T1000 (cell line): ENCODE data around the gene RAD51B.
"Not testable (repeated sequence)": the region's sequence is repeated elsewhere in the genome, so short reads cannot be mapped to it uniquely, and the experiment has no call there.

Experiments used
- DNase-seq: peaks from one replicate; lab custom pipeline; 2025; ENCODE audit warnings: mixed read lengths; lab: John Stamatoyannopoulos, UW

The RAD51B gene

GRCh38 chr14:68112442-68112841, 292.9 kb downstream of the RAD51B start:
- DNase-seq, result no peak

- no peak for DNase-seq
These were observed 293.9 kb downstream of the RAD51B start for GRCh38 chr14:68113343-68113930.

DNA sequence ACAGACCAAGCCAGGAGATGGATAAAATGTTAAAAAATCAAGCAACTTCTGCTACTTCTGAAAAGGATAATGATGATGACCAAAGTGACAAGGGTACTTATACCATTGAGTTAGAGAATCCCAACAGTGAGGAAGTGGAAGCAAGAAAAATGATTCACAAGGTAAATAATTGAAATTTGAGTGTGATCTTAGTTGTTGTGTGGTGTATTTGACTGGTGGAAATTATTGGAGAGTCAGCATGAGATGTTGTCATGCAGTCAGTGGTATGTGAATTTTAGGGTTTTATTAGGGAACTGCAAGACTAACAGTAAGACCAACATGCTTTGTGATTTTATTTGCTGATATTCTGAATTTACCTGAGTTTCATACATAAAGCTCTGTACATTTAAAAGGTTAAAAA, 296.4 kb downstream of the RAD51B start:
- DNase-seq, result not testable (repeated sequence)

DNA sequence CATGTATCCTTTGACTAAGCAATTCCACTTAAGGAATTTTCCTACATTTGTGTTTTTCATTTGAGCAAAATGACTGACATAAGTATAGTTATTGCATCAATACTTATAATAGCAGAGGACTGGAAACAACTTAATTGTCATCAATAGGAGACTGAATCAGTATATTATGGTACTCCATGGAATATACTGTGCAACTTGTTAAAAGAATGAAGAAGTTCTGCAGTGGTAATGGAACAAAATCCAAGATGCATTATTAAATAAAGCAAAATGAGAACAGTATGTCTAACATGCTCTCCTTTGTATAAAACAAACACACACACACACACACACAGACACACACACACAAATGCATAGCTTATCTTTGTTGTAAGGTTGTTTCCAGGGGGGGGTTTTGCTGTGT, 303.1 kb downstream of the RAD51B start:
- no peak for DNase-seq

DNA sequence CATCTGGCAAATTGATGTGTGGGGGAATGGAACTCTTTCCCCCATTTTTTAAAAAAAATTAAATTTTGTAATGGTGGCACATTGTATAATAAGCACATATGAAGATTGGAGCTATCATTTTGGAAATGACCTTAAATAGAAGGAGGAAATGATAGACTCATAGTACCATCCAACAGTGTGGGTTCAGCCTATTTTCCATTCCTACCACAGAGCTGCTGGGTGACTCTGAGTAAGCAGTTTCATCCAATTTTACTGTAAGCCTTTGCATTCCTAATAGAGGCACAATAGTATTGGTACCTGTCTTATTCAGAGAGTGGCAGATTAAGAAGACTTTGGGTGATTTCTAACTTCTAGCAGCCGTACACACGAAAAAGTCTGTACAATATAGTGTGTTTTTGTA, 304.5 kb downstream of the RAD51B start:
- DNase-seq, result no peak

DNA sequence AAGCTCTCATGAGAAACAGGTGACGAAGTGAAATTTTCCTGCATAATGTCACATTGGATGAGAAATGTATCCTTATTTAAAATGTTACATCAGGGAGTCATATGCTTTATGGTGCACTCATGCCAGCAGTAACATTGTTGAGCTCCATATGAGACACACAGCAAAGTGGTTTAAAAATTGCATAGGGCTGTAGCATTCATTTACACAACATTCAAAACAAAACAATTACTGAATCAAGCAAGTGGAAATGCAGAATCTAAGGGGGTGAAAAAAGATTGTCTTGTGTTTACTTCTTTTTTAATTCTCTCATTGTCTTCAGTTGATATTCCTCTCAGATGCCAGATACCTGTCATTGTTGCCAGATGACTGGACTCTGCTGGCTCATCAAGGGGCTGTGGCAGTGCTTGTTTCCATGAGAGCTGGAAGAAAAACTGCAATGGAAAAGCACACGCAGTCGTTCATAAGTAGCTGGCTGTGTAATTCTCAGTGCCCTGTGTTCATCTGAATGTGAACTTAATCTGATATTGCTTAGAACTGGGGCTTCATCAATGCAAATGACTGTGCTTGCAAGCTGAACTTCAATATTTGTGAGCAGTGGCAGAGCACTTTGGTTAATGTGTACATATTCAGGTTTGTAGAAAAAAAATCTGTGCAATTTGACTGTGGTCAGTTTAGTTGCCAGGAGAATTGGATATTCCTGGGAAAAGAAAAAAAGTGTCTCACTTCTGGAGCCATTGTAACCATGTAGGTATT, 305.6 kb downstream of the RAD51B start:
- DNase-seq, result peak; percentile 23

DNA sequence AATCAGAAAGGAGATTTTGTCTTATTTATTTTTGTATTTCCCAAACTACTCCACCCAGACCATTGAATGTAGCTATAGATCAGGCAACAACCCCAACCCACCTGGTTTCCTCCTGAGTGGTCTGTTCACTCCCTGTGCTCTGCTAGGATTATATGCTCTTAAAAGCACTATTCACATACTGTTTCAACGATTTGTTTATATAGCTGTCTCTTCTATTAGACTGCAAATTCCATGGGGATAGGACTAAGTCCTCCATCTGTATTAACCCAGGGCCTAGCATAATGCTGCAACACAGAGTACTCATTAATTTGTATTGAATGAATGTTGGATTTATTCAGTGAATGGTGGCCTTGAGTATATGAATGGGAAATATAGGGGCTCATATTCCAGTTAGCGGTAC, 307.6 kb downstream of the RAD51B start:
- no peak for DNase-seq

DNA sequence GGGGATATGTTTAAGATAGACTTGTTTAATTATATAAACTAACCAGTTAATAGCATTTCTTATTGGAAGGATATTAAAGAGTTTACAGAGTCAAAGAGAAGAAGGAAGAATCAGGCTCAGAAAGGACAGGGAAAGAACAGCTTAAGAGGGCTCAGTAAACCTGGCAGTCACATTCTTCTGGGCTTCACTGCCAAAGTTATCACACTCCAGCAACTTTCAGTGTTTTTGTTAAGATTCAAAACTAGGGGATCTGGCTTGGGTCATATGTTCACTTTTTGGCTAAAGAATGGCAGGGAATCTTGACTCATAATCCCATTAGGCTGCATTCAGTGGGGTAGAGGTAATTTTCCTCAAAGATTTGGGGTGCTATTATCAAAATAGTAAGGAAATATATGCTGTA, 312.3 kb downstream of the RAD51B start:
- no peak for DNase-seq

GRCh38 chr14:68132563-68133121, 313.1 kb downstream of the RAD51B start:
- DNase-seq, result no peak

DNA sequence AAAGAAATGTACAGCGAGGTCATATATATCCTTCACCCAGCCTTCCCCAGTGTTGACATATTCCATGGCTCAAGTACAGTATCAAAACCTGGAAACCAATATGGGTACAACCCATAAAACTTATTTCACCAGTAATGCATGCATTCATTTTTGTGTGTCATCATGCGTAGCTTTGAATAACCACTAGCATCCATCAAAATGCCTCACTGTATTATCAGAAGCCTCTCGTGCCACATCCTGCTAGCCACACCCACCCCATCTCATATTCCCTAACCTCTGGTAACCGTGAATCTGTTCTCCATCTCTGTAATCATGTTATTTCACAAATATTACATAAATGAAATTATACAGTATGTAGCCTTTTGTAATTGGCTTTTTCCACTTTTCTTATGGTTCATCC, 314.3 kb downstream of the RAD51B start:
- DNase-seq, result no peak

GRCh38 chr14:68135028-68135427, 315.4 kb downstream of the RAD51B start:
- no peak for DNase-seq

DNA sequence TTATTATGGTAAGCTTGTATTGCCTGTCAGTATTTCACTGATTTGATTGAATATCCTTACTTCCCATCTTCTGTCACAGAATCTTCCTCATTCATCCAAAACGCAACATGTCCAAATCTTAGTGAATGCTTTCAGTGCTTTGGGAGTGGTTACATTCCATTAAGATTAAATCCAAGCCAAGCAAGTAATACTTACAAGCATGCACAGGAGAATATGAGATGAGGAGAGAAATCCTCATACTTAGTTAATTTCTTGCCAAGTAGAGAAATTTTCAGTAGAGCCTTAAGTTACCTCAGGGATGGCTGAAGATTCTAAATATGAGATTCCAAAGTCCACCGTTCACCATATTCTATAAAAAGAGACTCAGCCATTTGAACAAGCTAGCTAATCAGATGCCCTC, 316.0 kb downstream of the RAD51B start:
- no peak for DNase-seq

DNA sequence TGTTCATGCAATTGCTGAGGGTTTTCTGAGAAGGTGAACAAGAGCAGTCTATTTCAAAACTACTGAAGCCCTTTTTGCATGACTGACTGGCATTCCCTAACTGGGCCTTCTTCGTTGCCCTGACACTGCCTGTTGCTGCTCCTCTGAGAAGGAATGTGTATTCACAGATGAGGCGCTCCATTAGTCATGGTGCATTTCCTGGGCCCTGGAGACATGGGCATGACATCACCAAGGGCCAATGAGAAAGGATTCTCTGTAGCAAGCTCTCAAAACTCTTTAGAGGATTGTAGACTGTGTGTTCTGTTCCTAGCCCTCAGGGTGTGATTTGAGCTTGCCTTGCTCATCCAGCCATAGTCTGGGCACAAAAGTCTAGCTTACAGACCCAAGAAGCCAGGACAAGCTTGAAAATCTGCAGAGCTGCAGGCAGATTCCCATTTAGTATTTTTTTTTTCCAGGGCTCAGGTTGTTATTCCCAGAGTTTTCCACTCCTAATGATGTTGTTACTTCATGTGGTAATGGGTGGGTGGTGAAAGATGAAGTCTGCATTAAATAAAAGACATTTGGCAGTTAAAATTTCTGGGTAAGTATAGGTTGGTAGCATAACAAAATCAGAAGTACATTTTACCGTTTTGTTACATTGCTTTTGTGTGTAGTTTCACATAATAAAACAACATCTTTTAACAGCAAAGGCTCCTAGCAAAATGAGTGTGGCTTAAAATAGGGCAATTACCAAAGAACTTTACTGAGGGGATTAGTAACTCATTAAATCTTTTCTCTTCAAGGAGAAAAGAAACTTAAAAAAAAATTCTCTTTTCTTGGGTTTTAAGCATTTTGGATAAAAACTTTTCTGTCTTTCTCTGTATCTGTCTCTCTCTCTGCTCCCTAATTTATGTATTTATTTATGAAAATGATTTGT, 318.4 kb downstream of the RAD51B start:
- DNase-seq, result peak; percentile 80

GRCh38 chr14:68139431-68140075, 320.0 kb downstream of the RAD51B start:
- DNase-seq, result no peak

GRCh38 chr14:68140076-68140741, 320.6 kb downstream of the RAD51B start:
- DNase-seq, result peak; percentile 85

GRCh38 chr14:68140806-68141205, 321.2 kb downstream of the RAD51B start:
- no peak for DNase-seq

- DNase-seq, result no peak
These were observed 321.9 kb downstream of the RAD51B start for GRCh38 chr14:68141281-68142088.

DNA sequence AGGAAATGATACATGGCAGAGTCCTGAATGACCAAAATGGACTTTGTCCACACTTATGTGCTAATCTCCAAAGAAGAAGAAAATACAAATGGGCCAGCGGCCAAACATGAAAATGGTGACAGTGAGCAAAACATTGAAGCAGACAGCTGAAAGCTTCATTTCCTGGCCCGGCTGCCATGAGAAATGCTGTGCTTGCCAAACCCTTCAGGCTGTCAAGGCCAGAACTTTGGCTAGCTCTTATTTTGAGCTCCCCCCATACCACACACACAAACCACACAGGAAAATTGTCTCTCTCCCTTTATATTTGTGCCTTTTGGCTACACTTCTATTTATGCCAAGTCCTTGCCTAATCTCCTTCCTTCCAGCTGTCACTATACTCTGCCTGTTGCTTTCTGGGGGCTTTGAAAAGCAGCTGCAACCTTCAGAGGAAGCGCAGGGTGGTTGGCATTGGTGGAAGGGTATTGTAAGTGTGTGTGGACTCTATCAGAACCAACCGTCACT, 323.8 kb downstream of the RAD51B start:
- no peak for DNase-seq

DNA sequence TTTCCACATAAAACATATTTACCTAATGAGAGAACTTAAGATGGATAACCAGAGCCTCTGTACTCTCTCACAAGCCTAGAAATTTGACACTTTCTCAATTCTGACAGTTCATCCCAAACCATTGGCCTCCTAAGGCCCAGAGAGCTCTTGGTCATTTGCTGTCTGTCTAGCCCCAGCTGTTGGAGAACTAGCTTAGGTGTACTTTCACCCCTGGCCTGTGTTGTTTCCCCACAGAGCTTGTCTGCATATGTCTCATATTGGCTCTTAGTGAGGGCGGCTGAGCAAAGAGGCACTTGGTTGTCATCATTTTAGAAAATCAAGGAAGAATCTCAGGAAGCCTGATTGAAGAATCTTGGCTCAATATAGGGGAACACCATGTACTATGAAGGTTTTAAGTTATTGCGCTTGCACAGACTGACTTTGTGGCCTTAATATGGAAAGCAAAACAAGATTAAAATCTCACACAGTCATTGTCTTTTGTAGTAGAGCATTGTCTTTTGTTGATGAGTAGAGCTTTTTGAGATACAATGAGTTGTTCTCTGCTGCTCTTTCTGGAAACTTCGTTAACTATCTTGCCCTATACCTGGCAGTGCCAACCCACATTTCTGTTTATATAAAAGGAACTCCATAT, 324.6 kb downstream of the RAD51B start:
- DNase-seq, result no peak

DNA sequence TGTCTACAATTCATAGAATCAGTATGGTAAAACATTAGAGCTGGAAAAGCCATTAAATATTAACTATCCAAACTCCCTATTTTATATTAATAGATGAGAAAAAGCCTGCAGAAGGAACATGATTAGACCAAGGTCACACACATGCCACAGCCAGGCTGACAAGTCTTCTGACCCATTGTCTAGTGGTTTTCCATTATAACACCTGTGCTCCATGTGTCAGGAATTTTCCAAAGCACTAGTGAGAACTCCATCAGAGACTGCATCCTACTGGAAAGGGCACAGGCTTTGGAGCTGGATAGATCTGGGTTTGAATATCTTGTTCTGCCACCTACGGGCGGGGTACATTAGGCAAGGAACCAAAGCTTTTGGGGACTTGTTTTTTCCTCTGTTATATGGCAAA, 325.5 kb downstream of the RAD51B start:
- no peak for DNase-seq
